GM12878 (cell line): Measurements from ENCODE around the gene FHOD3. TPM values are rescaled to one million over a fixed set of nuclear protein-coding genes. Genes with fewer than 3 reads are reported as not detected.

Source experiments
- ATAC-seq: fragments of 200-7000 bp; cut with Tn5 transposase; 3 replicates; pipeline ENCODE4 v1.9.1; 2020; ENCODE audit warnings: mild to moderate bottlenecking, moderate library complexity
- BruUV-seq: library from RNA; stranded (reverse); fragments of 400-500 nt; replicated peaks from 2 replicates; lab custom pipeline; 2021; lab: Mats Ljungman, UMichigan
- CTCF ChIA-PET: fragments of 300-600 bp; sonication (Branson Sonifier 250); formaldehyde crosslinking; extraction: SDS; loops from one replicate; lab custom pipeline; 2021; ENCODE audit warnings: inconsistent platforms; lab: Yijun Ruan, JAX
- POLR2A ChIA-PET: fragments of 350-600 bp; formaldehyde crosslinking; extraction: SDS; loops from one replicate; lab custom pipeline; 2021; ENCODE audit warnings: inconsistent platforms; lab: Charles Lee
- RAD21 ChIA-PET: fragments of 300-600 bp; sonication (Branson Sonifier 250); formaldehyde crosslinking; loops from one replicate; lab custom pipeline; 2023; ENCODE audit warnings: antibody characterized with exemption; ENCODE audit not compliant: unreplicated experiment; lab: Charles Lee
- SMC1A ChIA-PET: fragments of 300-600 bp; sonication (Branson Sonifier 250); formaldehyde crosslinking; loops from one replicate; lab custom pipeline; 2023; ENCODE audit not compliant: unreplicated experiment, uncharacterized antibody; lab: Charles Lee
- DNase-seq: peaks from one replicate; pipeline ENCODE4 v3.0.0-alpha.2; 2011; ENCODE audit warnings: low read depth, low spot score
- FAIRE-seq: peaks from 3 replicates; lab custom pipeline; 2011; peaks lifted over from hg19 to GRCh38; lab: Jason Lieb, UNC
- H2AFZ ChIP-seq: 2 replicates; pipeline ENCODE4 v1.6.0; 2011; ENCODE audit warnings: low read depth, low read length, control low read depth; ENCODE audit not compliant: control insufficient read depth
- H3K27ac ChIP-seq: 2 replicates; pipeline ENCODE4 v1.5.1; 2011; ENCODE audit warnings: control low read depth; ENCODE audit not compliant: control insufficient read depth, insufficient read depth
- H3K27me3 ChIP-seq, 2 experiments: replicated peaks in 1 of 2; 2 replicates each; pipeline versions ENCODE4 v1.6.0 to v1.6.1; 2011; ENCODE audit warnings: low read length in 1 of 2; ENCODE audit not compliant: control insufficient read depth in 2 of 2, insufficient read depth in 2 of 2
- H3K36me3 ChIP-seq, 2 experiments: 2 replicates each; pipeline ENCODE4 v1.5.1; 2011; ENCODE audit warnings: low read length in 1 of 2; ENCODE audit not compliant: control insufficient read depth in 2 of 2, insufficient read depth in 2 of 2
- H3K4me1 ChIP-seq: 2 replicates; pipeline ENCODE4 v1.6.1; 2011; ENCODE audit warnings: mild to moderate bottlenecking, low read length, moderate library complexity, mixed read lengths; ENCODE audit not compliant: control insufficient read depth, insufficient read depth
- H3K4me2 ChIP-seq: 2 replicates; pipeline ENCODE4 v1.6.0; 2011; ENCODE audit warnings: control low read depth; ENCODE audit not compliant: control insufficient read depth, insufficient read depth
- H3K4me3 ChIP-seq: fragments of 200-600 bp; sonication (generic); 2 replicates; pipeline ENCODE4 v1.5.1; 2016
- H3K79me2 ChIP-seq: 2 replicates; pipeline ENCODE4 v1.6.0; 2011; ENCODE audit warnings: low read length; ENCODE audit not compliant: control insufficient read depth, insufficient read depth
- H3K9ac ChIP-seq: 2 replicates; pipeline ENCODE4 v1.8.0; 2011; ENCODE audit warnings: low read length, control low read depth, mixed read lengths; ENCODE audit not compliant: control insufficient read depth, insufficient read depth
- H3K9me3 ChIP-seq: replicated peaks from 3 replicates; pipeline ENCODE4 v1.5.1; 2011; ENCODE audit warnings: mild to moderate bottlenecking, low read length; ENCODE audit not compliant: control insufficient read depth, insufficient read depth
- H4K20me1 ChIP-seq: 2 replicates; pipeline ENCODE4 v1.6.0; 2011; ENCODE audit not compliant: control insufficient read depth, insufficient read depth
- CUX1 ChIP-seq: IDR thresholded peaks from 2 replicates; pipeline ENCODE4 v1.6.1; 2012; ENCODE audit warnings: improper control_type of control experiment, low read depth, low read length; ENCODE audit not compliant: insufficient replicate concordance
- MXI1 ChIP-seq: fragments of 150-350 bp; IDR thresholded peaks from 2 replicates; pipeline ENCODE4 v1.6.1; 2011; ENCODE audit warnings: low read depth, mild to moderate bottlenecking, inconsistent platforms, low read length, improper control_type of control experiment
- SMC3 ChIP-seq: IDR thresholded peaks from 2 replicates; pipeline ENCODE4 v1.6.1; 2011; ENCODE audit warnings: low read length, improper control_type of control experiment, borderline replicate concordance
- SP1 ChIP-seq: IDR thresholded peaks from one replicate; pipeline ENCODE4 v1.6.1; 2011; ENCODE audit warnings: low read depth, low read length
- ZNF384 ChIP-seq: IDR thresholded peaks from 2 replicates; pipeline ENCODE4 v1.6.1; 2012; ENCODE audit warnings: low read depth, mild to moderate bottlenecking, low read length, improper control_type of control experiment, borderline replicate concordance
- ZNF687 ChIP-seq: fragments of 450-650 bp; IDR thresholded peaks from 2 replicates; pipeline ENCODE4 v1.6.1; 2017; ENCODE audit warnings: mild to moderate bottlenecking, moderate library complexity
- WGBS: methylation state at CpG from one replicate; pipeline ENCODE4 v1.1.6; 2016; ENCODE audit warnings: low lambda C conversion rate; ENCODE audit not compliant: insufficient replicate concordance, insufficient coverage; ENCODE audit errors: missing lambda C conversion rate; 5-methylcytosine and 5-hydroxymethylcytosine counted together
- in situ Hi-C: fragments of 300-500 bp; cut with MboI; formaldehyde crosslinking; loops from 9 replicates; pipeline ENCODE4 v1.14.3; 2018; ENCODE audit warnings: mixed read lengths
- intact Hi-C: fragments of 100-400 bp; cut with micrococcal nuclease; formaldehyde crosslinking; loops from one replicate; pipeline ENCODE4 v1.14.2; 2022; ENCODE audit not compliant: unreplicated experiment
- polyA plus RNA-seq, 11 experiments: library from polyadenylated mRNA; depleted of rRNA in 4 of 11; unstranded in 6 of 11; stranded (reverse) in 5 of 11; fragments of >200 nt; fragmentation: Nextera tagmentation in 4 of 11; fragmentation: Illumina TruSeq in 1 of 11; extraction: Ambion mirVana in 4 of 11; extraction: Trizol in 1 of 11; gene quantifications; 1 replicate in 1 of 11; 2 replicates in 10 of 11; pipeline versions ENCODE4 v1.2.1 to v1.2.3, GENCODE V29; 2011 to 2016; ENCODE audit warnings: inconsistent platforms in 2 of 11, missing spikeins in 2 of 11, low read depth in 1 of 11
- total RNA-seq, 4 experiments: library from RNA; depleted of rRNA in 3 of 4; stranded (reverse); fragments of >200 nt in 3 of 4; fragmentation: Illumina TruSeq in 1 of 4; extraction: Trizol in 1 of 4; gene quantifications; 2 replicates each; pipeline versions ENCODE4 v1.2.1 to v1.2.3, GENCODE V29; 2013 to 2021

The FHOD3 gene
- total and polyA plus RNA-seq, 10 of the 15 experiments (the other 5 are each of a cell fraction or from before 2014, with no cell fraction given): 0.77 to 26.7 (median 10.4) TPM

- TF ChIP-seq ZNF687: no peak
These were observed 326.2 kb downstream of the FHOD3 start (continued) for GRCh38 chr18:36623681-36624190.

GRCh38 chr18:36624451-36625167 is 327.1 kb downstream of the FHOD3 start:
- CTCF ChIA-PET: interaction anchor here (0.6 to 1.0 kb wide), 2 partner anchors 9 to 12 kb away, joined by 3 read pairs; no protein-coding TSS in a partner anchor

More at GRCh38 chr18:36624451-36625167, 327.1 kb downstream of the FHOD3 start:
- no peaks in the 10 kb centered on the region; the same call in 2 of the 3 replicates for H3K9me3 ChIP-seq
- no TSS peak for BruUV-seq
- FAIRE-seq: no peak
- intact Hi-C loops (no loop called here), in situ Hi-C loops (no loop called here)
- no peak overlapping the region for H3K9ac ChIP-seq
- WGBS: 44% methylated on average over 7 of the region's 7 CpGs
- POLR2A ChIA-PET: interaction anchor here (0.6 kb wide), 1 partner anchor 270 kb away, joined by 4 read pairs; no protein-coding TSS in a partner anchor
- H3K36me3 ChIP-seq: no peaks in the 10 kb centered on the region; a peak in 1 of 4 replicates
- no peaks in the 10 kb centered on the region for H4K20me1 ChIP-seq
- H3K27me3 ChIP-seq: no peaks in the 10 kb centered on the region
- H3K4me3 ChIP-seq: no peak overlapping the region
- H3K4me1 ChIP-seq: no peaks in the 10 kb centered on the region
- SMC1A ChIA-PET: interaction anchor here (1.1 kb wide), 1 partner anchor 12 kb away, joined by 3 read pairs; no protein-coding TSS in a partner anchor
- no peak overlapping the region for H3K27ac ChIP-seq
- no peak for ATAC-seq
- RAD21 ChIA-PET: no interaction called here
- no peaks in the 10 kb centered on the region for H3K79me2 ChIP-seq
- TF ChIP-seq ZNF384 (no peak), MXI1 (no peak), CUX1 (no peak), SP1 (no peak), SMC3 (no peak)
- no peak for DNase-seq
- no peak overlapping the region for H3K4me2 ChIP-seq
- no peak overlapping the region for H2AFZ ChIP-seq
